Lower leg skin (tissue), 3 donors: ENCODE results near the gene CNOT1.

ENCODE experiments used
- CTCF ChIP-seq, 3 donors: fragments of 450-650 bp; IDR thresholded peaks; one replicate each; pipeline ENCODE4 v1.5.1; 2016; ENCODE audit warnings: antibody characterized with exemption in 3 of 3, mild to moderate bottlenecking in 3 of 3, moderate library complexity in 2 of 3
- POLR2A ChIP-seq, 2 donors: fragments of 450-650 bp; IDR thresholded peaks; one replicate each; pipeline ENCODE4 v1.6.1; 2016 to 2017; ENCODE audit warnings: antibody characterized with exemption in 2 of 2, mild to moderate bottlenecking in 1 of 2, moderate library complexity in 1 of 2

GRCh38 chr16:58638148-58639036 lies 8.8 kb upstream of the CNOT1 start:
- no peak for TF ChIP-seq CTCF (IDR thresholded peaks at IDR 0.05)
- no peak for TF ChIP-seq POLR2A (IDR thresholded peaks at IDR 0.05)
